ENCODE data around the gene GTF3C5. TPM values are rescaled to one million over a fixed set of nuclear protein-coding genes. Genes with fewer than 3 reads are reported as not detected.
A peak's percentile ranks its signal among the peaks of the same experiment; 100 is the strongest.

Gene GTF3C5
- total and polyA plus RNA-seq, 10 of the 15 experiments (the other 5 are each of a cell fraction or from before 2014, with no cell fraction given), result 2.2 to 81.1 (median 68.7) TPM

- ChIA-PET POLR2A (interaction anchor here (0.7 kb wide), 2 partner anchors 12 to 161 kb away, joined by 3 read pairs; no protein-coding TSS in a partner anchor), RAD21 (ENCODE audit: unreplicated experiment) (interaction anchor here (1.0 to 1.1 kb wide), 2 partner anchors 38 to 40 kb away, joined by 4 to 5 read pairs; partner anchors contain the start of gene TSC1), SMC1A (ENCODE audit: uncharacterized antibody, unreplicated experiment) (interaction anchor here (1.2 kb wide), 1 partner anchor 165 kb away, joined by 3 read pairs; no protein-coding TSS in a partner anchor), CTCF (interaction anchor here (1.2 to 3.4 kb wide), 3 partner anchors 10 to 40 kb away, joined by 4 to 26 read pairs (median 10); no protein-coding TSS in a partner anchor)
- no TSS peak for BruUV-seq (replicated peaks)
- no peaks in the 10 kb centered on the region for H3K9me3 ChIP-seq (replicated peaks; ENCODE audit: control insufficient read depth, insufficient read depth, low read length)
- DNase-seq (ENCODE audit: low read depth, low spot score) (no peak), FAIRE-seq (peak; percentile 23), ATAC-seq (peak; percentile 69)
- no peak overlapping the region for H2AFZ ChIP-seq (ENCODE audit: control insufficient read depth, low read depth, low read length)
- no peak overlapping the region for H3K9ac ChIP-seq (ENCODE audit: control insufficient read depth, insufficient read depth, low read length)
- no peaks in the 10 kb centered on the region for H4K20me1 ChIP-seq (ENCODE audit: control insufficient read depth, insufficient read depth)
- intact Hi-C loops (cut with micrococcal nuclease; ENCODE audit: unreplicated experiment), result no loop called here
- H3K4me3 ChIP-seq, result no peak overlapping the region
- in situ Hi-C loops (cut with MboI), result no loop called here
- WGBS (ENCODE audit: insufficient coverage, insufficient replicate concordance, low lambda C conversion rate, missing lambda C conversion rate), result 27% methylated on average over 8 of the region's 8 CpGs
- H3K4me2 ChIP-seq (ENCODE audit: control insufficient read depth, insufficient read depth), result no peak overlapping the region
- no peaks in the 10 kb centered on the region for H3K4me1 ChIP-seq (ENCODE audit: control insufficient read depth, insufficient read depth, low read length)
- H3K27me3 ChIP-seq (replicated peaks in 1 of 2; ENCODE audit: control insufficient read depth in 2 of 2, insufficient read depth in 2 of 2, low read length in 1 of 2), result peaks cover 6 to 9% of the 10 kb centered on the region in 2 experiments; a peak in 2 of 4 replicates
- no peaks in the 10 kb centered on the region for H3K36me3 ChIP-seq (ENCODE audit: control insufficient read depth in 2 of 2, insufficient read depth in 2 of 2, low read length in 1 of 2)
- H3K79me2 ChIP-seq (ENCODE audit: control insufficient read depth, insufficient read depth, low read length), result no peaks in the 10 kb centered on the region
- H3K27ac ChIP-seq (ENCODE audit: control insufficient read depth, insufficient read depth), result no peak overlapping the region
- TF ChIP-seq, protein P1, sequence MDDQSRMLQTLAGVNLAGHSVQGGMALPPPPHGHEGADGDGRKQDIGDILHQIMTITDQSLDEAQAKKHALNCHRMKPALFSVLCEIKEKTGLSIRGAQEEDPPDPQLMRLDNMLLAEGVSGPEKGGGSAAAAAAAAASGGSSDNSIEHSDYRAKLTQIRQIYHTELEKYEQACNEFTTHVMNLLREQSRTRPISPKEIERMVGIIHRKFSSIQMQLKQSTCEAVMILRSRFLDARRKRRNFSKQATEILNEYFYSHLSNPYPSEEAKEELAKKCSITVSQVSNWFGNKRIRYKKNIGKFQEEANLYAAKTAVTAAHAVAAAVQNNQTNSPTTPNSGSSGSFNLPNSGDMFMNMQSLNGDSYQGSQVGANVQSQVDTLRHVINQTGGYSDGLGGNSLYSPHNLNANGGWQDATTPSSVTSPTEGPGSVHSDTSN (IDR thresholded peaks at IDR 0.05; ENCODE audit: insufficient replicate concordance, low read depth, low read length), result peak; percentile 58
- TF ChIP-seq KDM1A (IDR thresholded peaks at IDR 0.05; ENCODE audit: borderline replicate concordance) (no peak), POLR2AphosphoS2 (IDR thresholded peaks at IDR 0.05; ENCODE audit: low read depth, low read length) (no peak), IKZF2 (IDR thresholded peaks at IDR 0.05) (no peak), CUX1 (IDR thresholded peaks at IDR 0.05; ENCODE audit: insufficient replicate concordance, low read depth, low read length) (no peak), NR2C2 (IDR thresholded peaks at IDR 0.05; ENCODE audit: borderline replicate concordance, control insufficient read depth, insufficient read length, low read depth) (no peak), CBFB (IDR thresholded peaks at IDR 0.05; ENCODE audit: low read depth) (no peak), E2F4 (IDR thresholded peaks at IDR 0.05; ENCODE audit: low read depth, low read length) (no peak), PKNOX1 (IDR thresholded peaks at IDR 0.05) (peak; percentile 93), USF2 (IDR thresholded peaks at IDR 0.05; ENCODE audit: borderline replicate concordance, low read depth, low read length) (no peak), ZNF384 (IDR thresholded peaks at IDR 0.05; ENCODE audit: borderline replicate concordance, low read depth, low read length) (peak; percentile 79), YBX1 (IDR thresholded peaks at IDR 0.05) (no peak), RELA (IDR thresholded peaks at IDR 0.05; ENCODE audit: borderline replicate concordance, partially characterized antibody) (no peak)
- TF ChIP-seq, protein P2, sequence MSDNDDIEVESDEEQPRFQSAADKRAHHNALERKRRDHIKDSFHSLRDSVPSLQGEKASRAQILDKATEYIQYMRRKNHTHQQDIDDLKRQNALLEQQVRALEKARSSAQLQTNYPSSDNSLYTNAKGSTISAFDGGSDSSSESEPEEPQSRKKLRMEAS (IDR thresholded peaks at IDR 0.05; ENCODE audit: low read depth, low read length), result no peak
Observed at GRCh38 chr9:132982458-132982857, 48.3 kb upstream of the GTF3C5 start.
